Measurements from ENCODE around the gene GHR.

The GHR gene

GRCh38 chr5:42740920-42741319, 317.7 kb downstream of the GHR start:
- DNase-seq (ENCODE audit: low read depth): no peak
- no peak overlapping the region for H3K4me3 ChIP-seq (ENCODE audit: low read depth, low read length)
- no peak for TF ChIP-seq MYC (IDR thresholded peaks at IDR 0.05; ENCODE audit: low read depth, low read length)
- no peak for TF ChIP-seq POLR2A (IDR thresholded peaks at IDR 0.05; ENCODE audit: extremely low read depth, insufficient read length)

GRCh38 chr5:42745426-42745825, 322.2 kb downstream of the GHR start:
- no peak for TF ChIP-seq POLR2A (IDR thresholded peaks at IDR 0.05; ENCODE audit: extremely low read depth, insufficient read length)
- no peak for TF ChIP-seq MYC (IDR thresholded peaks at IDR 0.05; ENCODE audit: low read depth, low read length)
- TF ChIP-seq MAX (IDR thresholded peaks at IDR 0.05; ENCODE audit: low read depth, low read length): no peak
- peak; percentile 52 for TF ChIP-seq CTCF (IDR thresholded peaks at IDR 0.05; ENCODE audit: low read depth, low read length)
- DNase-seq (ENCODE audit: low read depth): peak; percentile 16
- H3K4me3 ChIP-seq (ENCODE audit: low read depth, low read length): no peak overlapping the region

- no peak for TF ChIP-seq CTCF (IDR thresholded peaks at IDR 0.05; ENCODE audit: low read depth, low read length)
- no peak for TF ChIP-seq MAX (IDR thresholded peaks at IDR 0.05; ENCODE audit: low read depth, low read length)
- no peak for TF ChIP-seq POLR2A (IDR thresholded peaks at IDR 0.05; ENCODE audit: extremely low read depth, insufficient read length)
- no peak for TF ChIP-seq MYC (IDR thresholded peaks at IDR 0.05; ENCODE audit: low read depth, low read length)
- no peak for DNase-seq (ENCODE audit: low read depth)
- H3K4me3 ChIP-seq (ENCODE audit: low read depth, low read length): no peak overlapping the region
Observed at GRCh38 chr5:42745856-42746255, 322.6 kb downstream of the GHR start.

- DNase-seq (ENCODE audit: low read depth): no peak
- no peak overlapping the region for H3K4me3 ChIP-seq (ENCODE audit: low read depth, low read length)
- TF ChIP-seq MYC (IDR thresholded peaks at IDR 0.05; ENCODE audit: low read depth, low read length) (no peak), CTCF (IDR thresholded peaks at IDR 0.05; ENCODE audit: low read depth, low read length) (no peak)
Observed at GRCh38 chr5:42749020-42749419, 325.8 kb downstream of the GHR start.

- TF ChIP-seq POLR2A (IDR thresholded peaks at IDR 0.05; ENCODE audit: extremely low read depth, insufficient read length) (no peak), CTCF (IDR thresholded peaks at IDR 0.05; ENCODE audit: low read depth, low read length) (no peak), MAX (IDR thresholded peaks at IDR 0.05; ENCODE audit: low read depth, low read length) (no peak), MYC (IDR thresholded peaks at IDR 0.05; ENCODE audit: low read depth, low read length) (no peak)
- no peak for DNase-seq (ENCODE audit: low read depth)
- H3K4me3 ChIP-seq (ENCODE audit: low read depth, low read length): no peak overlapping the region
Observed at GRCh38 chr5:42750507-42750906, 327.3 kb downstream of the GHR start.

GRCh38 chr5:42751044-42751443, 327.8 kb downstream of the GHR start:
- TF ChIP-seq POLR2A (IDR thresholded peaks at IDR 0.05; ENCODE audit: extremely low read depth, insufficient read length) (no peak), MYC (IDR thresholded peaks at IDR 0.05; ENCODE audit: low read depth, low read length) (no peak), CTCF (IDR thresholded peaks at IDR 0.05; ENCODE audit: low read depth, low read length) (no peak), MAX (IDR thresholded peaks at IDR 0.05; ENCODE audit: low read depth, low read length) (no peak)
- H3K4me3 ChIP-seq (ENCODE audit: low read depth, low read length): no peak overlapping the region
- no peak for DNase-seq (ENCODE audit: low read depth)

All from NB4 (cell line).